Activated T-helper 1 cell treated with anti-CD3 and anti-CD28 coated beads, Interleukin-2, amount 50 U/mL, for 16 hours (primary cell): ENCODE results near the gene RAMAC.
"Not testable (repeated sequence)": the region's sequence is repeated elsewhere in the genome, so short reads cannot be mapped to it uniquely, and the experiment has no call there.

Experiments
- DNase-seq, 2 donors: peaks; one replicate each; pipeline ENCODE4 v3.0.0-alpha.2; 2020; ENCODE audit warnings: low read depth in 1 of 2, low spot score in 1 of 2

RAMAC gene

GRCh38 chr15:82985688-82986441 is at the start of gene RAMAC:
Gene RAMAC (plus strand): TSS chr15:82986210. CDS start chr15:82989019, 2,809 bp downstream.
- DNase-seq: peak; percentile 84 to 87

- no peak for DNase-seq
Measured at GRCh38 chr15:82936966-82937711, 48.9 kb upstream of the RAMAC start.

GRCh38 chr15:82937712-82938058 is 48.3 kb upstream of the RAMAC start:
- no peak for DNase-seq

GRCh38 chr15:82939678-82940077 is 46.3 kb upstream of the RAMAC start:
- not testable (repeated sequence) for DNase-seq

- DNase-seq: no peak
Measured at GRCh38 chr15:82942691-82943090, 43.3 kb upstream of the RAMAC start.

GRCh38 chr15:82943176-82943575 is 42.8 kb upstream of the RAMAC start:
- DNase-seq: no peak

- DNase-seq: no peak
Measured at GRCh38 chr15:82944056-82944455, 42.0 kb upstream of the RAMAC start.

GRCh38 chr15:82944821-82945220 is 41.2 kb upstream of the RAMAC start:
- no peak for DNase-seq

- no peak for DNase-seq
Measured at GRCh38 chr15:82945326-82945725, 40.7 kb upstream of the RAMAC start.

- no peak for DNase-seq
Measured at GRCh38 chr15:82946155-82946701, 39.8 kb upstream of the RAMAC start.

- DNase-seq: no peak
Measured at GRCh38 chr15:82950295-82950694, 35.7 kb upstream of the RAMAC start.

GRCh38 chr15:82950746-82951370 is 35.2 kb upstream of the RAMAC start:
- DNase-seq: no peak

- DNase-seq: no peak
Measured at GRCh38 chr15:82951472-82952157, 34.4 kb upstream of the RAMAC start.

- DNase-seq: no peak
Measured at GRCh38 chr15:82952158-82953081, 33.6 kb upstream of the RAMAC start, which contains the start of gene HOMER2. Gene HOMER2 (minus strand): TSS chr15:82952720. CDS start chr15:82952535, 185 bp downstream.

- no peak for DNase-seq
Measured at GRCh38 chr15:82958638-82959037, 27.4 kb upstream of the RAMAC start.

GRCh38 chr15:82959423-82959822 is 26.6 kb upstream of the RAMAC start:
- DNase-seq: no peak

- DNase-seq: no peak
Measured at GRCh38 chr15:82960766-82961165, 25.2 kb upstream of the RAMAC start.

GRCh38 chr15:82963471-82964341 is 22.3 kb upstream of the RAMAC start:
- DNase-seq: no peak

GRCh38 chr15:82964890-82965289 is 21.1 kb upstream of the RAMAC start:
- DNase-seq: no peak
